ENCODE data around the gene CTDSP2. TPM values are rescaled to one million over a fixed set of nuclear protein-coding genes. Genes with fewer than 3 reads are reported as not detected.

CTDSP2 gene
- total RNA-seq, 1 experiment from 2014 or later, result 44.0 TPM

Other genes starting within 250 kb of the CTDSP2 start
- 9.9 and 10.7 TPM in 2 replicates for gene DTX3, start 241.9 kb downstream of the CTDSP2 start, total RNA-seq (2014; rRNA removed; shearing (Covaris generic))
- gene ARHGEF25, start 235.3 kb downstream of the CTDSP2 start, total RNA-seq (2014; rRNA removed; shearing (Covaris generic)), result 9.4 and 11.5 TPM in 2 replicates
- gene B4GALNT1, start 213.5 kb downstream of the CTDSP2 start, total RNA-seq (2014; rRNA removed; shearing (Covaris generic)), result 11.9 and 14.4 TPM in 2 replicates
- gene OS9, start 152.6 kb downstream of the CTDSP2 start, total RNA-seq (2014; rRNA removed; shearing (Covaris generic)), result 152 and 183 TPM in 2 replicates
- gene AGAP2, start 108.0 kb downstream of the CTDSP2 start, total RNA-seq (2014; rRNA removed; shearing (Covaris generic)), result 0.20 and 0.72 TPM in 2 replicates
- gene TSPAN31, start 101.7 kb downstream of the CTDSP2 start, total RNA-seq (2014; rRNA removed; shearing (Covaris generic)), result 39.2 and 42.1 TPM in 2 replicates
- 232 and 269 TPM in 2 replicates for gene CDK4, start 94.4 kb downstream of the CTDSP2 start, total RNA-seq (2014; rRNA removed; shearing (Covaris generic))
- gene MARCHF9, start 91.6 kb downstream of the CTDSP2 start, total RNA-seq (2014; rRNA removed; shearing (Covaris generic)), result 3.0 and 4.2 TPM in 2 replicates
- 1.1 and 1.2 TPM in 2 replicates for gene CYP27B1, start 79.7 kb downstream of the CTDSP2 start, total RNA-seq (2014; rRNA removed; shearing (Covaris generic))
- gene METTL1, start 74.6 kb downstream of the CTDSP2 start, total RNA-seq (2014; rRNA removed; shearing (Covaris generic)), result 8.8 and 11.2 TPM in 2 replicates
- gene EEF1AKMT3, start 74.1 kb downstream of the CTDSP2 start, total RNA-seq (2014; rRNA removed; shearing (Covaris generic)), result 5.3 and 6.6 TPM in 2 replicates
- gene TSFM, start 63.9 kb downstream of the CTDSP2 start, total RNA-seq (2014; rRNA removed; shearing (Covaris generic)), result 43.1 and 48.8 TPM in 2 replicates
- gene AVIL, start 28.0 kb downstream of the CTDSP2 start, total RNA-seq (2014; rRNA removed; shearing (Covaris generic)), result 1.3 and 1.8 TPM in 2 replicates
- 24.0 and 33.1 TPM in 2 replicates for gene ATP23, start 94.8 kb upstream of the CTDSP2 start, total RNA-seq (2014; rRNA removed; shearing (Covaris generic))